HG03196 (cell line): ENCODE data around the gene RAB6B.

ENCODE experiments used
- ATAC-seq: cut with Tn5 transposase; IDR thresholded peaks from one replicate; pipeline ENCODE4 v1.9.1; 2021; ENCODE audit not compliant: unreplicated experiment

Gene RAB6B

DNA sequence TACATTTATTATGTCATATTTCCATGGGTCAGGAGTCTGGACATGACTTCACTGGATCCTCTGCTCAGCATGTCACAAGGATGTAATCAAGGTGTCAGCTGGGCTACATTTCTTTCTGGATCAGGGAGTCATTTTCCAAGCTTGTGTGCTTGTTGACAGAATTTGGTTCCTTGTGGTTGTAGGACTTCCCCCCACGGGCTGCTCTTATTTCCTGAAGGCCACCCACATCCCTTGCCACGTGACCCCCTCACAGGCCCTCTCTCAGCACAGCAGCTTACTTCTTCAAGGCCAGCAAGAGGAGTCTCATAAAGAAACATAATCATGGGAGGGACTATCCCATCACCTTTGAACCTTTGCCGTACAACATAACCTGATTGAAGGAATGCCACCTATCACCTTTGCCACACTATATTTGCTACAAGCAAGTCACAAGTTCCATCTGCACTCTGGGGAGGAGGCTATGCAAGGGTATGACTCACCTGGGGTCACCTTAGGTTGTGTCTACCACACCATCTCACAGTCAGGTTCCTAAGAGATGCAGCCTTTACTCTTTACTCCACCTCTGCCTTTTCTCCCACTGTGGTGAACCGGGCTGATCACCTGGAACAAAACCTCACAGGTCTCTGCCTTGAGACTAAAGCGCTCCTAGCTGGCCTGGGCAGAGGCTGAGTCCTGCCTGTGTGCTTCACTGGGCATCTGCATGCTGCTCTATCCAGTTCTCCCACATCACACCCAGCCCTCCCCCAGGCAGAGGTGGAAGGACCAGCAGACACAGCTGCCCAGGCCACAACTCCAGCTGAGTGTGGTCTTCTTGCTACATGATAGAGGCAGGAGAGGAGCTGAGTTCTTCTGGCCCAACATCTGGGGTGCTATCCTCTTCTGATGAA is 13.5 kb downstream of the RAB6B start:
- ATAC-seq: no peak

DNA sequence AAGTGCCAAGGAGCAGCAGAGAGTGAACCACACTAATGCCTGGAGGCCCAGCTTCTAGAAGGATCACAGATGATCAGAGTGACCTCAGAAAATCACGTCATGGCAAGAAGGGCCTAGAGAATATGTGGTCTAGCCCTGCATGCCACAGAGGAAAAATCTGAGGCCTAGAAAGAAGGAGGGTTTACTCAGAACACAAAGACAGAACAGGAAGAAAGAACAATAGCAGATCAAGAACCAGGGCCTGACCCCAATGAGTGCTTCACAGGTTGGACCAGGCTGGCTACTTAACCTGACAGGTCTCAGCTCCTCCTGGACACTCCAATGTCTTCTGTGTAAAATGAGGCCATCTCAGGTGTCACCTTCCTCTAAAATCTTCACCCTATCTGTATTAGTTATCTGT is 14.2 kb downstream of the RAB6B start:
- ATAC-seq: no peak

DNA sequence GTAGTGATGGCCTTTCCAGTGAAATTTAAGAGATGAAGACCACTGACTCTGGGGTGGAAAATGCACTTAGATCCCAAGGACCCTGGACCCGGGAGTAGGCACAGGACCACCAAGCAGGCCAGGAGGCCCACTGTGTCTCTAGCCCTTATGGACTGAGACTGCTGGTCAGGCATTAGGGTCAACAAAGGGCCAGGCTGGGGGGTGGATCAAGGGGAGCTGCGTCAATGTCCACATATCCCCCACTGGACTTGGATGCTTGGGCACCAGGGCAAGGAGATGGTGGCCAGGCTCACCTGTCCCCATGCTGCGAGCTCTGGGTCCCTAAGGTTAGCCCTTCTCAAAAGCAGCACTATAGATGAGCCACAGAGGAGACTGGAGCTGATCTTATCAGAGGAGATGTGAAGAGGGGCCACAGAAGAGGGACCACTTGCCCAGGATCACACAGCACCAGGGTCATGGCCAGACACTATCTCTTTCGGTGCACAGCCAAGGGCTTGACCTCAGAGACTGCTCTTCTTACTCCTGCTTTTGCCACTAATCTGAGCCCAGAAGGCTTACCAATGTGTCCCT is 14.7 kb downstream of the RAB6B start:
- ATAC-seq: no peak

DNA sequence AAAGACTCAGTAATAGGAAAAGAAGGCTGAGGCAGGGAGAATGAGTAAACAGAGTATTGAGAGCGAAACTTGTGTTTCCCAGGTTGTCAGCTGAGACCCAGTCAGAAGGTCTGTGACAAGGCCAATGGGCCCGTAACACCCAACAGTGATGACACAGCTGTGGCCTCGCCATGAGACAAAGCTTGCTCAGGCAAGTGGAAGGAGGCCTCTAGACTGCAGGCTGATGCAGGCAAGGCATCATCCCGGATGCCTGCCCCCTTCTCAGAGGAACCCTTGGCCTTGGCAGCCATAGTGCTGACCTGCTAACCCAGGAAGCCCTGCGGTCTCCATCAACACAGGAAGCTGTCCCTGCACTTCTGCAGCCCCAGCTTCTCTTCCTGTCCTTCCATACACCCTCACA is 15.4 kb downstream of the RAB6B start:
- ATAC-seq: no peak

DNA sequence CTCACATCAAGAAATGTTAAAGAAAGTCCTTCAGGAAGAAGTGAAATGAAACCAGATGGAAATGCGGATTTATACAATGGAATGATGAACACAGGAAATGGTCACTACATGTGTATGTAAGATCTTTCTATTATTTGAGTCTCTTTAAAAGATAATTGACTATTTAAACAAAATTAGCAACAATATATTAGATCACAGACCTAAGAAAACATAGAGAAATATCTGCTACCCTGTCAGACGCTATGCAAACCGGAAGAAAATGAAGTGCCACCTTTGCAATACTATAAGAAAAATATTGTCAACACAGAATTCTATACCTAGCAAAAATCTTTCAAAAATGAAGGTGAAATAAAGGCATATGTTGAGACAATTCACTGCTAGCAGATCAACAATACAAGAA is 17.2 kb downstream of the RAB6B start:
- no peak for ATAC-seq

DNA sequence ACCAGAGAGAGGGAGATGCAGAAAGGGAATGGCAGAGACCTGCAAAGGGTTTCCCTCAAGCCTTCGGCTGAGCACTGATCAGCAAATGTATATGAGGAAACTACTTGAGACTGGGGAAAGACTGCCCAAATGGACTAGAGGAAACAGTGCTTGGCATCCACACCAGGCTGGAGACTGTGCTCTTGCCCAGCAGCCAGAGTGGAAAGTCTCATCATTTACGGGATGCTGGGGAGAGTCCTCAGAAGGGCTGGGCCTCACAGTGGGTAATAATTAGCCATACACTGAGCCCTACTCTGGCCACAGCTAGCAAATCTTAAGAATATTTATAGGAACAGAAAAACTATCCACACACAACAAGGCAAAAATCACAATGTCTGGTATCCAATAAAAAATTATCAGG is 18.5 kb downstream of the RAB6B start:
- no peak for ATAC-seq

DNA sequence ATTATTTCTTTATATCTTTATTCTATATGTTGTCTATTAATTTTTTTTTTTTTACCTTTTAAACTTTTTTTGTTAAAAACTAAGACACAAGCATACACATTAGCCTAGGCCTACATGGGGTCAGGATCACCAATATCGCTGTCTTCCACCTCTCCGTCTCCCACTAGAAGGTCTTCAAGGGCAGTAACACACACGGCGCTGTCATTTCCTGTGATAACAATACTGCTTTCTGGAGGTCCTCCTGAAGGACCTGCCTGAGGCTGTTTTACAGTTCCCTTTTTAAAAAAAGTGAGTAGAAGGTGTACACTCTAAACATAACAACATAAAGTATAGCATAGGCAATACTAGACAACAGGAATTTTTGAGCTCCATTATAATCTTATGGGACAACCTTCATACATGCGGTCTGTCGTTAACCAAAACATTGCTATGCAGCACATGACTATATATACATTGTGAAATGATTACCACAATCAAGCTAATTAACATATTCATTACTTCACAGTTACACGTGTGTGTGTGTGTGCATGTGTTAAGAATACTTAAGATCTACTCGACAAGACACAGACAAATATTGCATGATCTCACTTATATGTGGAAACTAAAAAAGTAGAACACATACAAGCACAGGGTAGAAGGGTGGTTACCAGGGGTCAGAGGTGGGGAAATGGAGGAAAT is 20.8 kb downstream of the RAB6B start:
- ATAC-seq: no peak

DNA sequence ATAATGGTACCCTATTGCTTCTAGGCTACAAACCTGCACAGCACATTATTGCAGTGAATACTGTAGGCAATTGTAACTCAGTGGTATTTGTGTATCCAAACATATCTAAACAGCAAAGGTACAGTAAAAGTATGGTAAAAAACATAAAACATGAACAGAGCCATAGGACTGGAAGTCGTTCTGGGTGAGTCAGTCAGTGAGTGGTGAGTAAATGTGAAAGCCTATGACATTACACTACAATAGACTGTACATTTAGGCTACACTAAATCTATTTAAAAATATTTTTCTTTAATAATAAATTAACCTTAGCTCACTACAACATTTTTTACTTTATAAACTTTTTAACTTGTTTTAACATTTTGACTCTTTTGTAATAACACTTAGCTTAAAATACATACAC is 21.3 kb downstream of the RAB6B start:
- no peak for ATAC-seq

DNA sequence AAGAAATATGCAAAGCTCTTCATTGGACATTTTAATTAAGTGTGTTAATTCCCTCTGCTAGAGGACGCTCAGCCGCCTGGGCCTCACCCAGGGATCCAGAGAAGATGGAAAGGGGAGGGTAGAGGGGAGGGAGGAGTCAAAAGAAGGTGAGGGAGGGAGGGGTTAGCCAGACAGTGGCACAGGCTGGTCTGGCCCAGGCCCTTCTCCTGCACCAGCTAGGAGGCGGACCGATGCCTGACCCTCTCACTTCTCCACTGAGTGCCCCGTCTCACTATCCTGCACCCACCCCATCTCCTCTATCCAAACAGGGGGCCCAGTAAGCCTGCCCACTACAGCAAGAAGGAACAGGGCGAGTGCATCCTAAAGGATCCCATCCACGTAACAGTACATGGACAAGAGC is 22.9 kb downstream of the RAB6B start:
- ATAC-seq: no peak

DNA sequence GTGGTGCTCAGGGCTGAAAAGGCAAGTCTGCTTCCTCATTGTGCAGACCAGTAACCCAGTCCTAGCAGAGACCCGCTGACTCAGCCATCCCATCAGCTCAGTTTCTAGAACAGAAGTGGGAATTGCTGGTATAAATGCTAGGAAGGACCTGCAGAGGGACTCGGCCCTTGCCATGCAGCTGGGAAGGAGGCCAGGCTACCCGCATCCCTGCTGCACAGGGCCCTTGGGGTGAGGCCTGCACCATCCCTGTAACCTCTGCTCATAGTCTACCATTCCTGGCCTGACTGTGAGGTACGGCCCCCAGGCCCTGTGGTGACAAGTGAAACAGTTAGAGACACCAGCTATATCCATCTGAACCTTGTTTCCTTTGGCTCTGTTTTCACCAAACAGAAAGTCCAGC is 23.5 kb downstream of the RAB6B start:
- no peak for ATAC-seq

DNA sequence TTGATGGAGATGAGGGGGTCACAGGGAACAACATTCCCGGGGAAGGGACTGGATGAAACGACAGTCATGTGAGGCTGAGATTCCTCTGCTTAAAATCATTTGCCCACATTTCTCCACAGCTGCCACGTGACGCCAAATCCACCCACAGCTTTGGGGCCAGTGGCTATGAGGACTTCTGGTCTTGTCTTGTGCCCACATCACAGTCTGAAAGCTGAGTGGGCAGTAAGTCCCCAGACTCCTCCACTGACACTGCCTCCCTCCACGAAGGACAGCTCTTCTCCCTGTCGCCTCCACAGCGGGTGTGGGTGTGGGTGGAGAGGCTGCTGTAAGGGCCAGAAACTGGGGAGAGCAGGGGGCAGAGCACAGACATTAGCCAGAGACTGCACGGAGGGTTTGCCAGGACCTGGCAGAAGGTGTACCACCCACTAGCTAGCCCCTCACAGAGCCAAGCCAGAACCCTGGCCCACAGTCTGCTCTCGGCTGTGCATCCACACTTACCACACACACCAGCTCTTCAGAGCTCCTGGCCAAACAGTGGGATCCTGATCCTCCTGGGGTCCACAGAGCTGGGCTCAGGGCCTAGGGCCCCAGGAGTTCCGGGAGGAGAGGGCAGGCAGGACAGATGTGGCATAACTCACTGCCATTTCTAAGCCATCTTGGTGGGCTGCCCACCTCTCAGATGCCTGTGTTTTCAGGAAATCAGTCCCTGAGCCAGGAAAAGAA is 24.2 kb downstream of the RAB6B start:
- no peak for ATAC-seq

DNA sequence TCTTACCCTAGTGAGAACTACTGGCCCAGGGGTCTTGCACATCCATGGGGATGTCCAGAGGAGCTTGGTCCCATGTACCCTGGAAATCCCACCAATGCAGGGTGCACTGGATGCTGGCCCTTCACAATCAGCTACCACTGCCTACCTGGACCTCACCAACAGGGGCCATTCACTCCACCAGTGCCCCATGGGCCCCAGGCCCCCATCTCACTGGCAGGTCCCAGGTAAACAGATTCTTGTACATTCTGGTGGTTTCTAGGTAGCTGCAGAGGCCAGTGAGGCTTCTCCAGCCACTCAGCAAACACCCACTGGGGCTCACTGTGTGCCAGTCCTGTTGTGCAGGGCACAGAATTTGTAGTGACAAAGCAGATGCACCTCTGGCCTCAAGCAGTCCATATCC is 24.9 kb downstream of the RAB6B start:
- no peak for ATAC-seq

DNA sequence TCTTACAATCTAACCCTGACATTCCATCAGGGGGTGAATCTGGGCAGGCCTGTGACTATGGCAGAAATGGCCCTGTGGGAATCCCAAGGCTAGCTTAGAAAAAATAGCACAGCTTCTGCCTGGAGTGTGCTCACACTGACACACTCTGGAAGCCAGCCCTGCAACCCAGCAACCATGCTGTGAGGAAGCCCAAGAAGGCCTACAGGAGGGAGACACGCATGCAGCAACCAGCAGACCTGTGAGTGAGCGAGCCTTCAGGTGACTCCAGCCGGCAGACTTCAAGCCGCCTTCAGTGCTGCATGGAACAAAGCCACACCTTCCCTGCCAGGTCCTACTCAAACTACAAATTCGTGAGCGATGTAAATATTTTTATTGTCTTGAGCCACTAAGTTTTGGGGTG is 26.1 kb downstream of the RAB6B start:
- ATAC-seq: no peak

DNA sequence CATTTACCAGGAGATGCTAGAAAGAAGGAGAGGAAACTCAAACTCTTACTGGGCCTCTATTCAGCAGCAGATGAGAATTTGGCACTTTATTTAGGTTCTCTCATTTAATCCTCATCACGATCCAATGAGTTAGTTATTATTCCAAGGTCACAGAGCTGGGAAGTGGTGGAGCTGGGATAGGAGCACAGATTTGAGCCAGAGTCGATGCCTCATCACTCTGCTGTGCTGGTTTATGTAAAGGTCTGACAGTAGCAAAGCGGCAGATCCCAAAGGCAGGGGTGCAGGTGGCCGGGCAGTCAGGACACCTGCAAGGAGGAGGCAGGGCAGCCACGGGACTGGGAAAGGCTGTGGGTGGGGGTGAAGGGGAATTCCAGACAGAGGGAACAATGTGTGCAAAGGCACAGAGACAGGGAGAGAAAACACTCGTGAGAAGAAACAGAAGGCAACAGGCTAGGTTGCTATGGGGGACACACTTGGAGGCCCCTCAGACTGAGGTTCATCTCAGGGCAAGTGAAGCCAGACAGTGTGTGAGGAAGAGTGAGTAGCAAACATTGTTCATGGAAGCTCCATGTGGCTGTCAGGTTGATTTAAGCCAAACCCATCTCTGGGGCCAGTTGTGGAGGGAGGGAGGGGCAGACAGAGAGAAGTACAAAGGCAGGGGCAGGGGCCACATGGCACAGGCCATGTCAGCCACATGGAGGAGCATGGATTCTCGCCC is 26.8 kb downstream of the RAB6B start:
- ATAC-seq: no peak

DNA sequence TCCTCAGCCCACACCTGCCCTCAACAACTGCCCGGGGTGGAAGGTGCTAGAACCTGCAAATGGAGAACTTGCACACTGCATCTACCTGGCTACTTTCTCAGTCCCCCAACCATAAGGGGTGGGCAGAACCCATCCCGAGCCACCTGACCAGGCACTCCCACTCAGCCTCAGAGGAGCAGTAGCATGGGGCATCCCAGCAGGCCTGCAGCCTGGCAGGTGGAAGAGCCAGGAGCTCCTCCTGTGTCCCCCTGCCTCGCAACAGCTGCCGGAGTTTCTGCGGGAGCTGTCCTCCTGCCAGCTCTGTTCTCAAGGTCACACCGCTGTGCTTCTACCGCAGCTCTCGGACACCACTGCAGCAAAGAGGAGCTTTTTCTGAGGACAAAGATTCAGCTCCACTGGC is 27.5 kb downstream of the RAB6B start:
- ATAC-seq: no peak

DNA sequence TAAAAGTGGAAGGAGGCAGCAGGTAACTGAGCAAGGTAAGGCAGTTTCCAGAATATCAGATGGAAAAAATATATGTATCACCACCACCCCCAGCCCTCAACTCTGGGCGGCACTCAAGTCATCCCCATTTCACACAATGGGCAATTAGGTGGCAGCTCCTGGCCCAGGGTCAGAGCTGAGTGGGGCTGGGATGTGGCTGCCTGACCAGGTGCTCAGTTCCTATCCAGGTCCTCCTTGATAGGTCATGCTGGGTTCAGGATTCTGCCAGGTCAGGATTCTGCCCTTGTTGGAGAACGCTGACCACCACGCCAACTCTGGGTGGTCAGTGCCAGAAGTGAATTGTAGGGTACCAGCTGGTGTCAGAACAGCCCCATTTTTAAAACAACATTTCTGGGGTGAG is 29.5 kb downstream of the RAB6B start:
- ATAC-seq: no peak

DNA sequence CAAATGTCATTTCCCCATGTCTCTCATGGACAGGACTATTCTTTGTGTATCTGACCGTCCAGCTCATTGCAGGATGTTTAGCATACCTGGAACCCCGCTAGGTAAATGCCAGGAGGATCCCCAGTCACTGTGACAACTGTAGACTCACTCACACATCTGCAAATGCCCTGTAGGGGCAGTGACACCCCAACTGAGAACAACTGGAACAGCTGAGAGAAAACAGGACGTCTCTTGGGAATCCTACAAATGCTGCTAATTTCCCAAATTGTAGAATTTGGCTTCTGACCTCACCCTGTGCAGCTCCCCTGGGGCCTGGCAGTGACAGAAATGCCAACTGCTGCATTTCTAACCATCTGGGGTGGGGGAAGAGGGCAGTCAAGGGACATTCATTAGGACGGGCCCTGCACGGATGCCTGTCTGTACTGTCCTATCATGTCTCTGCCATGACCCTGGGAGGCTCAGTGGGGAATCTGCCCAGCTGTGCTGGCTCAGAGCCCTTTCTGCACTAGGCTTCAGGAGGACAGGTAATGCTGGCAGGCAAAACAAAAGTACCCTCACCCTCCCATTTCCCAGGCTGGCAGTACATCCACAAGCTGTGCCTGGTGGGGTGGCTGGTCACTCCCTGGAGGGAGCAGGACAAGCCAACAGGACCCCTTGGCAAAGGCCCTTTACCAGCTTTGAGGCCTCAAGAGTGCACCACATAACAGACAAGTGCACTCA is 30.4 kb downstream of the RAB6B start:
- ATAC-seq: no peak

DNA sequence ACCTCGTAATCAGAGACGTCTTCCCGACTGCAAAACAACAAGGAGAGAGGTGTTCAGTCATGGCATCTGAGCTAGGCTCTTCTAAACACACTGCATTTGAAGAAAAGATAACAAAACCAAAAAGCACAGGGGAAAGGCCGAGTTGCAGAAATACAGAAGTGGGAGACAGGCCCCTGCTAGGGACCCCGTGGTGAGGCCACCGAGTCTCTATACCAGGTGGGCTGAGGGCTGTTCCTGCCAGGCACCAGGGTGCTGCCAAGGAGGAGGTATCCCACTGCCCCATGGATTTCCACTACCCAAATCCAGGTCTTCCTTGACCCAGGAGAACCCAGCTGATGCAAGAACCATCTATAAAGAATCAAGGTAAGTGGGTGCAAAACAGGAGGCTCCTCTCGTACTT is 31.1 kb downstream of the RAB6B start:
- no peak for ATAC-seq

DNA sequence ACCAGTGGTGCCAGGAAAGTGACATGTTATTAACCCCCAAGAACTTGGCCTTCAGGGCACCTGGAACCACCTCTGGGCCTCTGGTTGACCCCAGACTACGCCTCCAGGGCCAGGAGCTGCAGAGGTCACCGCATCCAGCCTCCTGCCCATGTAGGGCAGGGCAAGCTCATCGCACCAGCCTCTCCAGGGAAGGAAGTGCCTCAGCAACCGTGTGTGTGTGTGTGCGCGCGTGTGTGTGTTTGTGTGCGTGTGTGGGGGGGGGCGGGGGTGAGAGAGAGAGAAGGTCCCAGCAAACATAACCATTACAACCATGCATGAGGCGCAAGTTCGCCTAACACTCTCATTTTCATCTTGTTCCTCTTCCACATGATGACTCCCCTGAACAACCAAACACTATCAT is 31.8 kb downstream of the RAB6B start:
- ATAC-seq: no peak

DNA sequence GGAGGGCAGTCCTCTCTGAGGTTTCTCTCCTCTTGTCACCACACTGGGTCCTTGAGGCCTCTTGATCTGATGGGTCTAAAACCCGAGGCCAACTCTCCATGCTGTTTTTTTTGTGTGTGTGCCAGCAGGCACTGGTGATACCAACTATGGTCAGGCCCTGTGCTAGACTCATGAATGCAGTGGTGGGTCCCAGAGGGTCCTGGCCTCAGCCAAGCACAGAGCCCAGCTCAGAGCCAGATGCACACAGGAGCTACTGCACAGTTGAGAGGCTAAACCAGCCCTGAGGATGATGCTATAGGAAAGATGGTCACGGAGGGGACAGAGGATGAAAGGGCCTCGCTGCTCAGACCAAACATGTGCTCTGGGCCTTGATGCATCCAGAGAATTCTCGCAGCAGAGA is 33.5 kb downstream of the RAB6B start:
- no peak for ATAC-seq
